ENCODE measurements around the gene WIZ.
"Not testable (repeated sequence)": the region's sequence is repeated elsewhere in the genome, so short reads cannot be mapped to it uniquely, and the experiment has no call there.

Gene WIZ

DNA sequence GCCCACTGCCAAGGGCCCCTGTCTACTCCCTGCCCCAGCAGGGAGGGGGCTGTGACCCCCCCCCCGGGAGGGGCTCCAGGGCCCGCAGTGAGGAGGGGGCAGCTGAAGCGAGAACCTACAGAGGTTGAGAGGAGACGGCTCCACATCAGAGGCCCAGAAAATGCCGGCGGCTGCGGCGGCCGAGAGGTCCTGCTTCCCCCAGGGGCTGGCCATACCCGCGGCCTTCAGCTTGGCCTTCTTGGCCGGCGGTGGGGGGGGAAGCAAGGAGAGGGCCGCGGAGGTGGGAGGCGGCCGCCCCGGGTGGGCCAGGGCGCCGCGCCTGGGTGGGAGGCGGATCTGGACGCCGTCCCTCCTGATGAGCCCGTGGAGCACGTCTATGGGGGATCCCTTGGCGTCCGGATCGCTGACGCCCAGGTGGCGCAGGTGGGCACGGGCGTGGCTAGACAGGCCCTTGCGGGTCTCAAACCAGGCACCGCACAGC is 21.7 kb downstream of the WIZ start:
- DNase-seq = no peak

DNA sequence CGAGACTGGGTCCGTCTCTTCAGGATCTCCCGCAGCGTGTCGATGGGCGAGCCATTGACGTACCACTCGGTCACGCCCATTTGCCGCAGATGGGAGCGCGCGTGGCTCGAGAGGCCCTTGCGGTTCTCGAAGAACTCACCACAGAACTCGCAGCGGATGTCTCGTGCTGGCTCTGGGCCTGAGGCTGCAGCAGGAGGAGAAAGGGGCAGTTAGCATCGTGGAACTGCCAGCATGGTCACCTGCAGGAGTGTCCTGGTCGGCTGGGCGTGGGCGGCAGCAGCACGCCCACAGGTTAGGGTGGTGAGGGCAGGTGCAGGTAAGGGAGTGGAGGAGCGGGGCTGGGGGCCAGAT is 22.4 kb downstream of the WIZ start:
- no peak for DNase-seq

GRCh38 chr19:15426485-15427349 is 23.0 kb downstream of the WIZ start:
- DNase-seq = no peak

DNA sequence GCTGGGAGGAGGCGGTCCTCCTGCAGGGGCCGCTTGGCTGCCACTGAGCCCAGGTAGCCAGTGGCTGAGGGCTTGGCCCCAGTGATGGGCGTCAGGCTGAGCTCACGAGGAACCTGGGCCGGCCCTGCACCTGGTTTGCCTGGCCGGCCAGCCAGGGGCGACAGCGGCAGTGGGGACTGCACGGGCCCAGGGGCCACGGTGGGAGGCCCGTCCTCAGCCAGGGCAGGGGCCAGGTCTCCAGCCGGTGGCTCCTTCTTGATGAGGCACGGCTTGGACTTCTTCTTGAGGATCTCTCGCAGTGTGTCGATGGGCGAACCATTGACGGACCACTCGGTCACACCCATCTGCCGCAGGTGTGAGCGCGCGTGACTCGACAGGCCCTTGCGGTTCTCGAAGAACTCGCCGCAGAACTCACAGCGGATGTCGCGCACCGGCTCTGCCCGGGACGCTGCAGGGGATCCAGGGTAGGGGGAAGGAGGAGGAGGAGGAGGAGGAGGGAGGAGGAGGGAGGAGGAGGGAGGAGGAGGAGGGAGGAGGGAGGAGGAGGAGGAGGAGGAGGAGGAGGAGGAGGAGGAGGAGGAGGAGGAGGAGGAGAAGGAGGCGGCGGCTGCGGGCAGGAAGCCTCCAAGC is 24.3 kb downstream of the WIZ start:
- DNase-seq = no peak

- no peak for DNase-seq
These were observed 25.0 kb downstream of the WIZ start for GRCh38 chr19:15424692-15425272.

DNA sequence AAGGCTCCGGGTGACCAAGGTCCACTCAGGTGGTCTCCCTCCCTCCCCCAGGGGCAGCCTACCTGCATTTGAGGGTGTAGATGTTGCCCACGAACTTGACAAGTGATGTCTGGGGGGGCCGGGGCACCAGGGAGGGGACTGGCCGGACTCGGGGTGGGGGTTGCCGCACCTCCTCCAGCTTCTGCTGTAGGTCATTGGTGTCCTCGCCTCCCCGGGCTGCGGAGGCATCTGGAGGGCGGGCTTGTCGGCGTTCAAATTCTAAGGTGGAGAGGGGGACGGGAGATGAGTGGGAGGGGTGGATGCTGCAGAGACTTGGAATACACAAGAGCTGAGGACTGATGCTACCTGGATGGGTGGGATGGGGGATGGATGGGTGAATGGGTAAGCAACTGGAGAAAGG is 25.6 kb downstream of the WIZ start:
- DNase-seq = no peak

- no peak for DNase-seq
These were observed 26.6 kb downstream of the WIZ start for GRCh38 chr19:15423130-15423529.

GRCh38 chr19:15422296-15423075 is 27.3 kb downstream of the WIZ start:
- no peak for DNase-seq

GRCh38 chr19:15421721-15422260 is 28.0 kb downstream of the WIZ start:
- DNase-seq = no peak

GRCh38 chr19:15421136-15421695 is 28.5 kb downstream of the WIZ start:
- no peak for DNase-seq

DNA sequence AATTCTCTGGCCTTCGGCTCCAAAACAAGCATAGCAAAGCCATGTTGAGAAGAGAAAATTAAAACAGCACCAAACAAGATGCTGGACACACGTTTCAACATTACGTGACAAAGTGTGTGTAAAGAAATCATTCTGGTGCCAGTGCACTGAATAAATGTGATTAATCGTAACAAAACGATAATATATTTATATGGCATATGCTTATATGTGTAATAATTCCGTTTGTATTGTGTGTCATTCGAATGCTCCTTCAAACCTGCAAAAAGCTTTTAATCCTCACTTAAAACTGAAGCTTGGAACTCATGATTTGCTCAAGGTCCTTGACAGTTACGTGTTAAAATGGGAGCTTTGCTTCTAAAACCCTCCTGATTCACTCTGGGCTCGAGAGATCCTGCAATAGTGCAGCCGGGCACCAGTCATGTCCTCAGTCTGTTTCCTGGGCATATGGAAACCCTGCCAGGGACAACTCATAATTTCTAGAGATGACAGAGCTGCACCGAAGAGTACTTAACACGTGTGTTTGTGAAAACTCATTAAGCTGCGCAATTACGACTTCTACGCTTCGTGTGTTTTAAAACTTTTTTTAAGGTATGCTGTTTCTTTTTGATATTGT is 30.2 kb downstream of the WIZ start:
- no peak for DNase-seq

- peak; percentile 96 for DNase-seq
These were observed 31.0 kb downstream of the WIZ start, which contains the start of gene AKAP8L for GRCh38 chr19:15418579-15419412. Gene AKAP8L (minus strand): TSS chr19:15418988. CDS start chr19:15418923, 65 bp downstream.

DNA sequence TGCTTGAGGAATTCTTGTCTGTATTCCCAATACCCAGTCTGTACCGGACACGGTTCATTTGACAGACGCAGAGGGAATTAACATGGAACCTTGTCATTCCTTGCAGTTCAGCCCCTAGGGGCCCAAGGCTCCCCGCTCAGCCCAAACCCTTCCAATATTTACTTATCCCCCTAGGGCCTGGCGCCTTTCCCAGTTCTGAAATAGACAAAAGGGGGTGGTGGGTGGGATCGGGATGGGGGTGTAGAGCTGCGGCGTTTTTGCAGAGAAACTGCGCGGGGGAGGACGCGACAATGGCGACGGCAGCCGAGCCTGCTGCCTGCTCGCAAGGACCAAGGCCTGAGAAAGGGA is 31.6 kb downstream of the WIZ start:
- no peak for DNase-seq

DNA sequence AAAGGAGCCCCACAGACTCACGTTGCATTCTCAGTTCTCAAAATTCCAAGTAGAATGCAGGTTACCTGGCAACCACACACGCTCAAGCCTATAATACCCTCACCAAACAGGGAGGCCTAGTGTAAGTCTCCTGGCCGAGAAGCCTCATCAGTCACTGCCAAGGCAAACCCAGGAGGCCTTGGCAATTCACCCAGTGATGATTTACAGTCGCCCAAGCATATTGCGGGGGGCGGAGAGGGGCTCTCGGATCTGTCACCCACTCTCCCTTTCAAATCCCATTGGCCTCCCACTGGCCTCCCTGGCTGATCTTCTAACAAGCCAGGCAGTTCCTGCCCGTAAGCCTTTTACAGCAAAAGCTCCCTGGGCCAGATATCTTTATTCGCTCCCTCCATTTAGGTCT is 32.1 kb downstream of the WIZ start:
- no peak for DNase-seq

GRCh38 chr19:15412832-15413231 is 36.9 kb downstream of the WIZ start:
- DNase-seq = no peak

DNA sequence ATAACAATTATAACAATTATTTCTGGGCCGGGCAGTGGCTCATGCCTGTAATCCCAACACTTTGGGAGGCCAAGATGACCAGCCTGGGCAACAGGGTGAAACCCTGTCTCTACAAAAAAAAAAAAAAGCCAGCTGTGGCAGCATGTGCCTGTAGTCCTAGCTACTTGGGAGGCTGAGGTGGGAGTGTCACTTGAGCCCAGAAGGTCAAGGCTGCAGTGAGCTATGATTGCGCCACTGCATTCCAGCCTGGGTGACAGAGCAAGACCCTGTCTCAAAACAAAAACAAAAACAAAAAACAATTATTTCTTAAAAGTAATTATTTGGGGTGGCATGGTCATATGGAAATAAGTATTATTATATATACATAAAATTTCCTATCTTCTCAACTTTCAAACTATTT is 38.4 kb downstream of the WIZ start:
- DNase-seq = not testable (repeated sequence)

DNA sequence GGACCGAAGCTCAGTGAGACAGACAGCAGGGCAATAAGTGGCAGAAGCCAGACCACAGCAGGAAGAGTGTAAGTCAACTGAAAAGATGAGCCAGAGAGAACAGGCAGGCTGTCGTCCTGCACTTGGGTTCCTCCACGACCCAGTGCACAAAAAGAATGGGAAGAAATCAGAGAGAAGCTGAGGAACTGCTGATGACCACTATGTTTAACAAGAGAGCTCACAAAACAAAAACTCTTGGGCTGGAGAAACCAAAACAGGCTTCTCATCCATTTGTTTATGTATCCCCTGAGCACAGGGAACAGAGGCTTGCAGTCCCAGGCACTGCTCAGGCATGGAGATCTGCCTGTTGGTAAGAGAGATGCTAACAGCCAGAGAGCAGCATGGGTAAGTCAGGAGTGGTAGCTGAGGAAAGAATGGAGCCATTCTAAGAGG is 45.0 kb downstream of the WIZ start:
- no peak for DNase-seq

DNA sequence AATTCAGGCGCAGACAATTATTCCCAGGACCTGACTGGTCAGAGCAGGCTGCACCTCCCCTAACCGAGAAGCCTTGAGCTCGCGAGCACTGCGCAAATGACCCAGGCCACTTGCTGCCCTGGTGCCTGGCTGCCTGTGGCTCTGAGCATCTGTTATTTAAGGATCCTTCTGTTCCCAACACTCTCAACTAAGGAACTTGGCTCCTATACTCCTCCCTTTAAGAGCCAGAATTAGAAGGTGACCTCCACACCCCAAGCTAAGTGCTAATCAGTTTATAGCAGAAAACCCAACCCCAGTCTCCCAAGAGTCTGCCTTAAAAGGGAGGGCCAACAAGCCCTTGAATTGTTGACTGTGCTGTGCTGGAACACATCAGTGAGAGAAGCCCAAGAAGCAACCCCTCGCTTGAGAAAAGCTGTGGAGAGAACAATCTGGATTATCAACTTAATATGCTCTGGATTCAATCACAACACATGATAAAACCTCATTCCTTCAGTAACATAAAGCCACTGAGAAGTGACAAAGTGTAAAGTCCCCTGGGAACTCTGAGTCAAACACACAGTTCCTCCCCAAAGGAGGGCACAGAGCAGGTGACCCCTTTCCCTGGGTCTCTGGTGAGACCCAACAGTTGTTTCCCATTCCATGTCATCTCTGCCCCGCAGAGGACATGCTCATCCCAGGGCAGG is 45.5 kb downstream of the WIZ start:
- no peak for DNase-seq

- DNase-seq = no peak
These were observed 46.6 kb downstream of the WIZ start for GRCh38 chr19:15403151-15403531.

- DNase-seq = no peak
These were observed 47.2 kb downstream of the WIZ start for GRCh38 chr19:15402411-15403150.

Data from NCI-H1930 (cell line).